Measurements from ENCODE around the gene BCL7B. TPM values are rescaled to one million over a fixed set of nuclear protein-coding genes. Genes with fewer than 3 reads are reported as not detected.
"Not testable (repeated sequence)": the region's sequence is repeated elsewhere in the genome, so short reads cannot be mapped to it uniquely, and the experiment has no call there.

Gene BCL7B
- total and polyA plus RNA-seq, 10 of the 15 experiments (the other 5 are each of a cell fraction or from before 2014, with no cell fraction given) = 10.9 to 61.8 (median 50.2) TPM

- TF ChIP-seq USF2 (IDR thresholded peaks at IDR 0.05; ENCODE audit: borderline replicate concordance, low read depth, low read length) (no peak), RAD51 (IDR thresholded peaks at IDR 0.05) (no peak), WRNIP1 (IDR thresholded peaks at IDR 0.05; ENCODE audit: borderline replicate concordance, low read depth, low read length) (no peak), SREBF1 (IDR thresholded peaks at IDR 0.05; ENCODE audit: low read length) (no peak), RELB (IDR thresholded peaks at IDR 0.05; ENCODE audit: low read depth) (no peak), POU2F2 (IDR thresholded peaks at IDR 0.05; ENCODE audit: borderline replicate concordance, low read depth, low read length) (no peak), SKIL (IDR thresholded peaks at IDR 0.05; ENCODE audit: low read depth, poor library complexity, severe bottlenecking) (no peak)
Measured at GRCh38 chr7:73539709-73540108, 17.8 kb downstream of the BCL7B start (continued).

GRCh38 chr7:73538510-73538909 is 19.0 kb downstream of the BCL7B start:
- CTCF ChIA-PET = interaction anchor here (0.5 kb wide), 1 partner anchor 32 kb away, joined by 3 read pairs; no protein-coding TSS in a partner anchor
- whole genome bisulfite sequencing (ENCODE audit: insufficient coverage, insufficient replicate concordance, low lambda C conversion rate, missing lambda C conversion rate) = 98% methylated on average over 2 of the region's 2 CpGs
- H3K79me2 ChIP-seq (ENCODE audit: control insufficient read depth, insufficient read depth, low read length); ATAC-seq; H3K9me3 ChIP-seq (replicated peaks; ENCODE audit: control insufficient read depth, insufficient read depth, low read length); H3K27me3 ChIP-seq (replicated peaks in 1 of 2; ENCODE audit: control insufficient read depth in 2 of 2, insufficient read depth in 2 of 2, low read length in 1 of 2); in situ Hi-C loops (cut with MboI); H3K4me1 ChIP-seq (ENCODE audit: control insufficient read depth, insufficient read depth, low read length); H4K20me1 ChIP-seq (ENCODE audit: control insufficient read depth, insufficient read depth); intact Hi-C loops (cut with micrococcal nuclease; ENCODE audit: unreplicated experiment); FAIRE-seq; DNase-seq (ENCODE audit: low read depth, low spot score); H2AFZ ChIP-seq (ENCODE audit: control insufficient read depth, low read depth, low read length); H3K9ac ChIP-seq (ENCODE audit: control insufficient read depth, insufficient read depth, low read length); BruUV-seq (replicated peaks); SMC1A ChIA-PET (ENCODE audit: uncharacterized antibody, unreplicated experiment); H3K27ac ChIP-seq (ENCODE audit: control insufficient read depth, insufficient read depth); RAD21 ChIA-PET (ENCODE audit: unreplicated experiment); H3K4me2 ChIP-seq (ENCODE audit: control insufficient read depth, insufficient read depth); H3K4me3 ChIP-seq: not testable (repeated sequence)
- peaks cover 28 to 32% of the 10 kb centered on the region in 2 experiments for H3K36me3 ChIP-seq (ENCODE audit: control insufficient read depth in 2 of 2, insufficient read depth in 2 of 2, low read length in 1 of 2)
- POLR2A ChIA-PET = interaction anchor here (1.4 kb wide), 1 partner anchor 12 kb away, joined by 4 read pairs; no protein-coding TSS in a partner anchor
